Ammon's horn (tissue), 1 donor: ENCODE data around the gene HOXD10.

Source experiments
- DNase-seq: peaks from one replicate; pipeline ENCODE4 v3.0.0-alpha.2; 2016; ENCODE audit warnings: low spot score

HOXD10 gene

DNA sequence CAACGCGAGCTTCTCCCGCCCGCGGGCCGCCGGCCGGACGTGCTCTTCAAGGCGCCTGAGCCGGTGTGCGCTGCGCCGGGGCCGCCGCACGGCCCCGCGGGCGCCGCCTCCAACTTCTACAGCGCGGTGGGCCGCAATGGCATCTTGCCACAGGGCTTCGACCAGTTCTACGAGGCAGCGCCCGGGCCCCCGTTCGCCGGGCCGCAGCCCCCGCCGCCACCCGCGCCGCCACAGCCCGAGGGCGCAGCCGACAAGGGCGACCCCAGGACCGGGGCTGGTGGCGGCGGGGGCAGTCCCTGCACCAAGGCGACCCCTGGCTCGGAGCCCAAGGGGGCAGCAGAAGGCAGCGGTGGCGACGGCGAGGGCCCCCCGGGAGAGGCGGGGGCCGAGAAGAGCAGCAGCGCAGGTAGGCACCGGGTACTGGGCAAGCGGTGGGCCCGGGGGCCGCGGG is 8.8 kb upstream of the HOXD10 start:
- no peak for DNase-seq

DNA sequence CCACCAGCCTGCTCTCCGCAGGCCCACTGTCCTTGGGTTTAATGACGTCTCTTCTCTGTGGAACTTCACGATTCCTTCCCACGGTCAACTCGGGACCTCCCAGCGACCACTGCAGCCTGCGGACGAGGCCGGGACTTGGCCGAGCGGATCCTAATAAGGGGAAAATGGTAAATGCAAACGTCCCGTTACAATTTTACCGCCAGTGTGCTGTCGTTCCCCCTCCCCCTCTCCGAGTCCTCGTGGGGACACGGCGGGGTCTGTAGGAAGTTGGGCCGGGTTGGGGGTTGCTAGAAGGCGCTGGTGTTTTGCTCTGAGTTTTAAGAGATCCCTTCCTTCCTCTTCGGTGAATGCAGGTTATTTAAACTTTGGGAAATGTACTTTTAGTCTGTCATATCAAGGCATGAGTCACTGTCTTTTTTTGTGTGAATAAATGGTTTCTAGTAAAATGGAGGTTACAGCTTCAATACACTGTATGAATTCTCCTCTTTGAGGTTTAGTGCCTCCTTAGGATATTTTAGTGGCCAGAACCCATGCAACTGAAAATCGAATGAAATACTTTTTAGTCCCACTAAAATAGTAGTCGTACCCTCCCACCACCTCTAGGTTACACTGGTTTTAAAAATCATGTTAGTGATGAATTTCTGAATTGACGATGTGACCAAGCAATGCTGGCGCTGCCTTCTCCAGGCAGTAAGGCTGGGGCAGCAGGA is 7.2 kb upstream of the HOXD10 start:
- DNase-seq: no peak

DNA sequence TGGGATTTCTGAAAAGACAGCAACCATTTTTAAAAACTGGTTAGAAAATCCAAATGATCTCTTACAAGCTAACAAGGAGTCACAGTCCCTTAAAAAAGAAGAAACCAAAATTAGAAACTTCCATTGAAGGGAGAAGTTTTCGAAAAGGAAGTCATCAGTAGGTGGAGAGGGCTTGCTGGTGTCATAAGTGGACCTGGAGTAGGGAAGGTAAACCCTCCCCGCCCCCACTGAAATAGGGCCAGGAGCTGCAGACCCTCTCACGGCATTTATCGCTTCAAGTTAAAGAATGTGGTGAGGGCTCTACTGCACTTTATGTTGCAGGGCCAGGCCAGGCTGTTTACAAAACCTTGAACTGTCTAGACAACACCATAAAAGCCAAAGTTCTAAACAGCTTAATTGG is 6.6 kb upstream of the HOXD10 start:
- DNase-seq: no peak

DNA sequence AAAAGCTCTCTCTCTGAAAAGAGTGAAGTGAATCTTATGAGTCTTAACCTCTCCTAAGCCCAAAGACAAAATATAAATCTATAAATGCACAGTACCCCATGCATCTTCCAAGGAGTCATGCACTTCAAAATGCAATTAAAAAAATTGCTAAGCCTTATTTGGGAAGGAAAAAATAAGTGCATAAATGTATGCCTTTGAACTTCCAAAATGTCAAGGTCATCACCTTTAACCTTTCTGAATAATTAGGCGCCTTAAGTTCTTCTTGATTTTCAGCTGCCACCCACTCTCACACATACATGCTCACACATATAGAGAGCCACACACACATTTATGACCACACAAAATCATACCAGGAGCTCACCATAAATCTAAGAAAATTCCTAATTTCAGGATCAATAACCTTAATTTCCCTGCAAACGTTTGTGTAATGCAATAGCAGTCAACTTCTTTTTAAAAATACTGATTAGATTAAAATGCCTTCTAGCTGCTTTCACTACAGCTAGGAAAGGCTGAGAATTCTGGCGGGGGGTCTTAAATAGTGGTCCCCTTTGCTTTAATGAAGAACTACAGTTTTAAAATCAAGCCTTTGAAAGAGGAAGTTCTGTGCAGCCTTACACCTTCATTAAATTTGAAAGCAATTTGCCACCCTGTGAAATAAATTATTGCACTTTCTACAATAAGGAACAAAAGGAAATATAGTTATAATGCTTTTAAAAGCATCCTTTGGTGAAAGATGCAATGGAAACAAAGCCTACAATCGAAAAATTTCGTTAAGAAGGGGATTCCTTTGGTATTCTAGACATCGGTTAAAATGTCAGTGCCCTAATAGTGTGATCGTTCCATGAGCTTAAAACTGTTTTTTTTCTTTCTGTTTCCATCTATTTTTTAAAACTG is 5.9 kb upstream of the HOXD10 start:
- no peak for DNase-seq

DNA sequence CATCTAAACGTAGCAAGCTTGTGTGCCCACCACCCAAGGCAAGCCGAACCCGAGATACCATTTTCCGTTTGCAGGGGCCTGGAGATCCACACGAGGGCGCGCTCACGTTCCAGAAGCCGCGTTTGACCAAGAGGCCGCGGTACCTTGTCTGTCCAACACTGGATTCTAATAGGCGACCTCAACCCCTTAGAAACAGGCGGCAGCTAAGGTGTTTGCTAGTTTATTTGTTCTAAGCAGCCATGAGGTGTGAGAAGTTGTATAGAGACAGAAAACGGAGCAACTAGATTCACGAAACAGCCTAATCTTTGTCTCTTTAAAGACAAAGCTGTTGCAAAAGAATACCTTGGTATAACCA is 5.3 kb upstream of the HOXD10 start:
- no peak for DNase-seq

DNA sequence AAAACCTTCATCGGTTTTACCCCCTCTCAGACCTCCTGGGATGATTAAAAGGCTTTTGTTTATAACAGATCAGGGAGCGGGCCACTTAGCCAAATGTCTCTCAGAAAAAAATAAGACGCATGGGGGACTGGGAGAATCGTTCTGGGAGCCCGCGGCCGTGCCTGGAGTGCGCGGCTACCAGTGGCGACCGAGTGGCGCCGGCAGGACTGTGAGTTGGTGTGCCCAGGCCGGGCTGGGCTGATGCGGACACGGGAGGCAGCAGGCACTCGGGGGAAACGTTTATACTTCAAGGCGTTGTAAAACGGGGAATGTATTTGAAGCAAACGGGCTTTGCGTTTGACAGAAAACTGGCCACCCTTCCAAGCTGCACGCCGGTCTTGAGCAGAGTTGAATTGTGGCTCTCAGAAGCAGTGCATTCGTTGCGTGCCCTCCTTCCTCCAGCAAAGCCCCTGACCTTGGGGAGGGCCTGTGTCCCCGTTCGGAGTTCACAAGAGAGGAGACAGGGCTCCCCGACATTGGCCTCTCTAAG is 4.7 kb upstream of the HOXD10 start:
- no peak for DNase-seq

DNA sequence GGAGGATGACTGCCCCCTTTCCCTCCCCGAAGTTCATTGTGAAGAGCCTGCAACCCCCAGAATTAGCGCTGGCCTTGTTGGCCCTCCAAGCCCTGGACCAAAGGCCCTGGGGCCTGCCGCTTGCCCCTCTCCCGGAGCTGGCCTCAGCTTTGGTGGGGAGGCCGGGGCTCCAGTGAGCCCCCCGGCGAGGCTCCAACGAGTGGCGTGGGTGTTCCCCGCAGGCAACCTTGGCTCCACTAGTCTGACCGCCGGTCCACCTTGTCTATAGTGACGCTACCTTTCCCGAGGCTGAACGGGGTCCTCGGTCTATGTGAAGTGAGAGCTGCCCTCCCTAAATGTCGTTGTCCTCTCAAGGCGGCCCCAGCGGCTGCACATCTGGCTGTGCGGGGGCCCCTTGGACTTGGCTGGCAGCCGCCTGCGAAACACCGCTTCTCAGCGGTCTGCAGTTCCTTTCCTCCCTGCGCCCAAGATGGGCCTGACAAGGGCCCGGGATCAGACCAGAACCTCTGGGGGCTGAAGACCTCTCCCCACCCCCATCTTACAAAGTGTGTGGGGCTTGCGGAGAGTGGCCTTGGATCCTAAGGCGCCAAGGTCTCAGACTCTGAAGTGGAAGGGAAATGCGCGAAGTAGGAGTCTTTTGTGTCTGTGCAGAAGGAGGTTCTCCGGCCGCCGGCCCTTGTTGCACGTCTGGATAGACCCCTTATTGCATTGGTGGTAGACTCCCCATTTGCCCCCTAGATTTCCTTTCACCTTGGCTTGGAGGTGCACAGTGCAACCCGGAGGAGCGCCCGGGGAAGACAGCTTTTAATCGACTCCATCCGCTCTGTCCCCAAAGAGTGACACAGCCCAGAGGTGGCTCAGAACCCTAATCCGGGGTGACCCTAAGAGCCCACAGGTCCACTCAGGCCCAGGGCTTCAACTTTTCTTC is 3.9 kb upstream of the HOXD10 start:
- DNase-seq: no peak

DNA sequence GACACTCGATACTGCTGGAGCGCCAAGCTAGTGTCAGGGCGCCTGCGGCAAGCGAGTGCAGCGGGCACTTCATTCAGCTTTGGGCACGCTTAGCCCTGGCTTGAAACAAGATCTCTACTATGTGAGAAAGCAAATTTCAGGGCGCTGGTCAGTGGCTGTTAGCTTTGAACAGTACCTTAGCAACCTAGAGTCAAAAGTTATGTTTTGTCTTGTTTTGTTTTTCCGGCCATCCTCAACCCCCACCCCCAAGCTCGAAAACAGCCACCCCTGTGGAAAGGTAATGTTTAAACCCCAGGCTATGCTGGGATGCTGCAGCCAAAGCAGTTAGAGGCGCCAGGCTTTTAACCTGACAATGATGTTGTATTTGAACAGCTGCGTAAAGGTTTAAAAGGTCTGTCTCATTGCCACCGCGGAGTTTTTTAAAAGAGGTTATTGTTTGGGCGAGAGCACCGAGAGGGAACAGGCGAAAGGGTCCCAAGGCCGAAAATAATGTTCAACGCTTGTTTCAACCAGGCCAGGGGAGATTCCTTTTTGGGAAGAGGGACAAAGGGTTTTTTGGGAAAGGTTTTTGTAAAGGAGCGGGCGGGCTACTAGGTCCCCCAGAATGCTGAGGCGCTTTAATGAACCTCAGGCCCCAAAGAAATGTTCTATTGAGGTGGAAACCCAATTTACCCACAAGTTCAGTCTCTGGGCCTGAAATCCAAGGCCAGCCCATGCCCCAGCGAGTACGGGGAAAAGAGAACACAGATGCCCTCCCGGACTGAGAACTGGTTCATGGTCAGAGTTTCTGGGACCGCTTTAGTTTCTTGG is 2.3 kb upstream of the HOXD10 start:
- DNase-seq: no peak

DNA sequence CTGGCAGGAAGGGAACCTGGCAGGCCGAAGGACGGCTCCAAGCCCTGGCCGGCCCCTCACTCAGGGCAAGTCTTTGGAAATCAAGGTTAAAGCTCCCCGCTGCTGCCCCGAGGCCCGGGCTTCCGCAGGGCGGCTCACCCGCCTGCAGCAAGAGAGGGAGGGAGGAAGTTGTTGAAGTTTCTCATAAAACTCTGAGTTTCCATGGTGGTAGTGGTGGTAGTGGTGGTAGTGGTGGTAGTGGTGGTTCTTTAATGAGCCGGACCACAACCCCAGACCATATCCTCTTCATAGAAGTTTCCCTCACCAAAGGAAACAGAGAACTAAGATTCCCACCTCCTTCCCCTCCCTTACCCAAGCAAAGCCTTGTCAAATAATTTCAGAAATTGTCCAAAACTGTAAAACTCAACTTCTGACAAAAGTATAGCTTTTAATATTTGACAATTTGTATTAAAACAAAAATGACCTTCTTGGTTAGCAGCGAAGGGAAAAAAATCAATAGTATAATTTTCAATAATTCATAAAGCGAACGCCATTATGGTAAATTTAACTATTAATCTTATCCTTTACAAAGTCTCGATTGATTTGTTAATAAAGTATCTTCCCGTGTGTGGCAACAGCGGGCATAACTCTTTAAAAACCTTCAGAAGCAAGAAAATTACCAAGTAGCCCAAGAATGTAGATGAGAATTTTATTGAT is 1.5 kb upstream of the HOXD10 start:
- DNase-seq: no peak

DNA sequence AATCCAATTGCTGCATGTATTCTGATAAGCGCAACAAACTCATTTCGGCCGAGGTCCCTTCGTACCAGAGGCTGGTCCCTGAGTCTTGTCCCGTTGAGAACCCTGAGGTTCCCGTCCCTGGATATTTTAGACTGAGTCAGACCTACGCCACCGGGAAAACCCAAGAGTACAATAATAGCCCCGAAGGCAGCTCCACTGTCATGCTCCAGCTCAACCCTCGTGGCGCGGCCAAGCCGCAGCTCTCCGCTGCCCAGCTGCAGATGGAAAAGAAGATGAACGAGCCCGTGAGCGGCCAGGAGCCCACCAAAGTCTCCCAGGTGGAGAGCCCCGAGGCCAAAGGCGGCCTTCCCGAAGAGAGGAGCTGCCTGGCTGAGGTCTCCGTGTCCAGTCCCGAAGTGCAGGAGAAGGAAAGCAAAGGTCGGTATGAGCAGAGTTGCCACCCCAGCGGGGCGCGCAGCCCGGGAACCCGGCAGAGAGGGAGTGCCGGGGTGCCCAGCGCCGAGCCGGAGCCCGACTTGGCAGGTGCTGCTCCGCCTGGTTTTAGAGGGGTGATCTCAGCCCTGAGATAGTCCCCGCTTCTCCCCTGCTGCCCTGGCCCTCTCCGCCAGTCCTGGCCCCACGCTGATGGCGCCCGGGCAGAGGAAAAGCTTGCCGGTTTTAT is 714 bp downstream of the HOXD10 start:
- no peak for DNase-seq

DNA sequence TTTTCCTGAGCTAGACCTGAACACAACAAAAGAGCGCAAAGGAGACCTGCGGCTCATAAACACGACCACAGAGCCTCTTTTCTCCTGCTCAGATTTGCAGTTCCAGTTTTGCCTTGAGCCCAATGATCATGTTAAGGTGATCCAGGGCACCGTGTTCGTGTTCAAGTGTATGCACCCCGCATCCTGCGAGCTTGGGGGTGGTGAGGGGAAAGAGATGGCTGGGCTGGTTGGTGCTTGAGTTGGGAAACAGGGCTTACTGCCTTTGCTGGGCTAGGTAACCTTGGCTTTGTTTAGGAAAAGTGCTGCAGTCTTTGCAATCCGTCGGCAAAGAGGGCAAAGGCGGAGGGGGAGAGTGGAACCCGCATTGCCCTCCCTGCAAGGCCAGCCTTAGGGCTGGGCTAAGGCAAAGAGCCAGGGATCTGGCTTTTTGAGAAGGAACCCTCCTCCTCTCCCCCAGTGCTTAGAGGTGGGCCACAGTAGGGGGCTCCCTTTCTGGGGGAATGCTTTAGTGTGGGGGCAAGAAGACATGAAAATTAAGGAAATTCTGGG is 1.3 kb downstream of the HOXD10 start:
- DNase-seq: no peak

DNA sequence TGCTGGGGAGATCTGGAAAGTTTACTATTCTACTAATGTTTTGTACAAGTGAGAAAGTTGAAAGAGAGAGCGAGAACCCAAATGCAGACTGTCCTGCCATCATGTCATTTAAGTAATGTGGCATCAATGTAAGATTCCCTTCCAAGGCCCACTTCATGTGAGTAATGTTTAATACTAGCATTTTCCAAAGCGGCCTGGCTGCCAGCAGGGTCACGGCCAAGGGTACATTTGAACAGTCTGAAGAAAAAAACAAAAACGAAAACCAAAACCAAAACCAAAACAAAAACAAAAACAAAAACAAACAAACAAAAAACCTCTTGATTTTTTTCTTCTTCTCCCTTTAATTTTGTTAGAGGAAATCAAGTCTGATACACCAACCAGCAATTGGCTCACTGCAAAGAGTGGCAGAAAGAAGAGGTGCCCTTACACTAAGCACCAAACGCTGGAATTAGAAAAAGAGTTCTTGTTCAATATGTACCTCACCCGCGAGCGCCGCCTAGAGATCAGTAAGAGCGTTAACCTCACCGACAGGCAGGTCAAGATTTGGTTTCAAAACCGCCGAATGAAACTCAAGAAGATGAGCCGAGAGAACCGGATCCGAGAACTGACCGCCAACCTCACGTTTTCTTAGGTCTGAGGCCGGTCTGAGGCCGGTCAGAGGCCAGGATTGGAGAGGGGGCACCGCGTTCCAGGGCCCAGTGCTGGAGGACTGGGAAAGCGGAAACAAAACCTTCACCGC is 2.2 kb downstream of the HOXD10 start:
- DNase-seq: no peak

DNA sequence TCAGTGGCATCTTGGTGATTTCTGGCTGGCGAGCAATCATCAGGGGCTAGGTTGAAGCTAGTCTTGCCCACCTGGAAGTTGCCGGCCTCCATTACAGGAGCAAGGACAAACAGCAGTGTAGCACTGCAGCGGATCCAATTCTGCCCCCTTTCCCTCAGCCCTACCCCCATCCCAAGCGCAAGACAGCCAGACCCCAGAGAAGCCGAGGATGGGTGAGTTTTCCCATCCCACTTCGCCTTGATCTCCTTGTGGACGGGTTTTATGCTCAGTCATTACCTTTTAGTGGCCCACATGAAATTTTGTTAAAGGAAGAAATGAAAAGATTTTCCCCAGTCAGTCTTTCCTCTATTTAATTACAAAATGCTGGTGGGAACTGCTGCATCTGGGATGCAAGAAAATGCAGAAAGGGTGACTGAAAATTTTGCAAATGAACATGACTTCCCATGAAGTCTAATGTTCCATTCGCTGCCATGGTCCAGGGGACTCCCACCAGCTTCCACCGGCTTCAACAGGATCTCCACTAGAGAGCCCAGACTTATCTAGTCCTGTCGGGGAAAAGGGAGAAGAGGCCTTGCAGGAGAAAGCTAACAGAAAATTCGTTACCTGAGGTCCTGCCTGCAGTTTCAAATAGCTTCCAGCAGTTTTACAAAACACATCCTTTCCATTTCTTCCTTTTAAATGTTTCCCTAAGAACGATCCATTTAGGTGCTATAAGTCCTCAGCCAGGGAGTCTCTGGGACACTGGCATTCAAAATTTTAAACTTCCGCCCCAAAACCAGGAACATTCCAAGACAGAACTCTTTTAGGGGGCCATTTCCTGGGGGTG is 4.0 kb downstream of the HOXD10 start:
- no peak for DNase-seq

DNA sequence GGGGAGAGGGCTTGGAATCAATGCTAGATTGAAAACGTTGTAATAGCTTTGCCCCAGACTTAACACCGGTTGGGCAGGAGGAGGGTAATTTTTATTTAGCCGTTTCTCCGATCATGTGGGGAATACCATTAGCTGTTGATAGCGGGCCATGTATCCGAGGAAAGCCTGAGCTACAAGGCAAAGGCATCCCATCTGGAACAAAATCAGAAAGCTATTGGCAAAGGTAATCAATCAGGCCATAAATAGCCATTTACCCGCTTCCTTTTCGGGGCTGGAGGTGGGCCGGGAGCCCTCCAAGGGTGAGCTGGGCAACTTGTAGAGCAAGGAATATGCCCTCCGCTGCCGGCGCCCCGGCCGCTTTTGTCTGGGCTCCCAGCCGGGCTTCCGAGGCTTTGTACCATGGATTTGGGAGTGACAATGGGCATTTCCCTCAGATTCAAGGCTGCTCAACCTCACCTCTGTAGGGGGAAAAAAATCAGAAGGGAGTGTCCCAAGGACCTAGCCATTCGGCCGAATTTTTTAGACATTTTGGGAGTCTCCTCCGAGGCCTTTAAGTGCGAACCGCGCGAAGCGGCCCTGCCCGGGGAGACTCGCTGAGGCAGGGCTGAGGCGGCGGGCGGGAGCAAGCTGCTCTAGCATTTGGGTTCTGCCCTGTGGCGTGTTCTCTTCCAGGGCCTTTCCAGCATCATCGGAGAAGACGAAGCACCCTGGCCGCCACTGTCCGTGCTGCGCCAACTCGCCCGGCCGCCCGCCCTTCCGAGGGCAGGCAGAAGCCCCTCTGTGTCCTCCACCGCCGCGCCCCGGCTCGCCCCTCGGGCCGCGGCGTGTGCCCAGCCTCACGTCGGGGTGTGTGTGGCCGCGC is 4.8 kb downstream of the HOXD10 start:
- DNase-seq: no peak

DNA sequence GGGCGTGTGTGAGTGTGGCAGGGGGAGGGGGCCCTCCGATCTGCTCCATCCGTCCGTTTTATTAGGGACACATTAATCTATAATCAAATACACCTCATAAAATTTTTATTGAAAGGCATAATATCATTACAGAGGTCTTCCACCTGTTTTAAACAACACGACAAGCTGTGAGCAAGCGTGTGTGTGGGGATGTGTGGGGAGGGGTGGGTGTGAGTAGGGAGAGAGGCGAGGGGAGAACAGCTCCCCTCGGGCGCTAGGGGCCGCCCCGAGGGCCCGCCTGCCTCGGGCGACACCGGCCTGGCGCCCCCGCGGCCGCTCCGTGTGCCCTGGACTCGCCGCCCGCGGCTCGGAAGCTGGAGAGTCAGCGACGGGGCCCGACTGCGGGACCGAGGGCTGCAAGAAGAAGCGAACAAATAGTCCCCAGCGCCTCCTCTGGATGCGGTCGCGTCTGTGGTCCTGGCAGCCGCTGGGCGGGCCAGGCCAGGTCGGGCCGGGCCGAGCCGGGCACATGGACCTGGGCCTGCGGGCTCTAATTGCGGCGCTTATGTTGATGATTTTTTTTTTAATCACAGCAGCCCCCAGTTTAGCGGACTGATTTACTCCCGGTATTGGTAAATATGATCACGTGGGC is 5.6 kb downstream of the HOXD10 start:
- DNase-seq: no peak

DNA sequence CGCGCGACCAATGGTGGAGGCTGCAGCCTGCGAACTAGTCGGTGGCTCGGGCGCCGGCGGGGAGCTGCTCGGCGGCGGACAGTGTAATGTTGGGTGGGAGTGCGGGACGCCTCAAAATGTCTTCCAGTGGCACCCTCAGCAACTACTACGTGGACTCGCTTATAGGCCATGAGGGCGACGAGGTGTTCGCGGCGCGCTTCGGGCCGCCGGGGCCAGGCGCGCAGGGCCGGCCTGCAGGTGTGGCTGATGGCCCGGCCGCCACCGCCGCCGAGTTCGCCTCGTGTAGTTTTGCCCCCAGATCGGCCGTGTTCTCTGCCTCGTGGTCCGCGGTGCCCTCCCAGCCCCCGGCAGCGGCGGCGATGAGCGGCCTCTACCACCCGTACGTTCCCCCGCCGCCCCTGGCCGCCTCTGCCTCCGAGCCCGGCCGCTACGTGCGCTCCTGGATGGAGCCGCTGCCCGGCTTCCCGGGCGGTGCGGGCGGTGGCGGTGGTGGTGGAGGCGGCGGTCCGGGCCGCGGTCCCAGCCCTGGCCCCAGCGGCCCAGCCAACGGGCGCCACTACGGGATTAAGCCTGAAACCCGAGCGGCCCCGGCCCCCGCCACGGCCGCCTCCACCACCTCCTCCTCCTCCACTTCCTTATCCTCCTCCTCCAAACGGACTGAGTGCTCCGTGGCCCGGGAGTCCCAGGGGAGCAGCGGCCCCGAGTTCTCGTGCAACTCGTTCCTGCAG is 6.3 kb downstream of the HOXD10 start, which contains the start of gene HOXD9:
Gene HOXD9, plus strand, starts transcription at position 37 of the 728 bp plus-strand sequence. Its CDS starts 50 bp downstream, at position 87.
- no peak for DNase-seq
